GM21515 (cell line): ENCODE results near the gene PRRG2.

Experiments
- ATAC-seq: cut with Tn5 transposase; IDR thresholded peaks from one replicate; pipeline ENCODE4 v1.9.1; 2021; ENCODE audit not compliant: unreplicated experiment

The PRRG2 gene

GRCh38 chr19:49637821-49638738, 57.0 kb downstream of the PRRG2 start:
- no peak for ATAC-seq

GRCh38 chr19:49639401-49640112, 58.4 kb downstream of the PRRG2 start:
- ATAC-seq: no peak

GRCh38 chr19:49640113-49640898, 59.2 kb downstream of the PRRG2 start, which contains the start of gene RRAS:
Gene RRAS (minus strand): TSS chr19:49640143. CDS start chr19:49640098, 45 bp downstream.
- ATAC-seq: peak; percentile 53
